ENCODE data around the gene CD3D.

The CD3D gene

GRCh38 chr11:118342503-118343161 is at the start of gene CD3D:
Gene CD3D, minus strand, starts transcription at chr11:118342705. Its CDS starts 98 bp downstream, at chr11:118342607.
- no peak for DNase-seq

GRCh38 chr11:118383657-118384056 is 41.2 kb upstream of the CD3D start:
- DNase-seq: no peak

GRCh38 chr11:118382954-118383353 is 40.4 kb upstream of the CD3D start:
- DNase-seq: no peak

GRCh38 chr11:118380571-118380970 is 38.1 kb upstream of the CD3D start:
- DNase-seq: no peak

GRCh38 chr11:118379497-118379896 is 37.0 kb upstream of the CD3D start:
- DNase-seq: no peak

GRCh38 chr11:118375978-118376377 is 33.5 kb upstream of the CD3D start:
- no peak for DNase-seq

- DNase-seq: no peak
These were observed 32.2 kb upstream of the CD3D start for GRCh38 chr11:118374729-118375128.

GRCh38 chr11:118373871-118374270 is 31.4 kb upstream of the CD3D start:
- DNase-seq: no peak

- DNase-seq: no peak
These were observed 30.8 kb upstream of the CD3D start for GRCh38 chr11:118373263-118373662.

- DNase-seq: no peak
These were observed 28.3 kb upstream of the CD3D start for GRCh38 chr11:118370774-118371173.

GRCh38 chr11:118366287-118366686 is 23.8 kb upstream of the CD3D start:
- no peak for DNase-seq

GRCh38 chr11:118364956-118365615 is 22.6 kb upstream of the CD3D start:
- DNase-seq: no peak

- DNase-seq: peak; percentile 57
These were observed 16.9 kb upstream of the CD3D start, which contains the start of gene UBE4A for GRCh38 chr11:118359295-118359958. Gene UBE4A, plus strand, starts transcription at chr11:118359600. Its CDS starts 5,481 bp downstream, at chr11:118365081.

- DNase-seq: no peak
These were observed 15.6 kb upstream of the CD3D start for GRCh38 chr11:118358071-118358470.

GRCh38 chr11:118353084-118353710 is 10.7 kb upstream of the CD3D start:
- peak; percentile 9 for DNase-seq

- DNase-seq: no peak
These were observed 7.0 kb upstream of the CD3D start for GRCh38 chr11:118349475-118349874.

GRCh38 chr11:118343981-118344515 is 1.5 kb upstream of the CD3D start, which contains the start of gene CD3G:
Gene CD3G, plus strand, starts transcription at chr11:118344344. Its CDS starts 80 bp downstream, at chr11:118344424.
- no peak for DNase-seq

GRCh38 chr11:118343248-118343647 is 743 bp upstream of the CD3D start:
- DNase-seq: no peak

- DNase-seq: no peak
These were observed 553 bp downstream of the CD3D start for GRCh38 chr11:118341815-118342489.

- no peak for DNase-seq
These were observed 1.2 kb downstream of the CD3D start for GRCh38 chr11:118341261-118341660.

- no peak for DNase-seq
These were observed 2.1 kb downstream of the CD3D start for GRCh38 chr11:118340449-118340848.

- no peak for DNase-seq
These were observed 3.1 kb downstream of the CD3D start for GRCh38 chr11:118339281-118339961.
